ENCODE results near the gene VEPH1. TPM values are rescaled to one million over a fixed set of nuclear protein-coding genes. Genes with fewer than 3 reads are reported as not detected.

VEPH1 gene
- total RNA-seq, 1 experiment from 2014 or later: 42.3 TPM

DNA sequence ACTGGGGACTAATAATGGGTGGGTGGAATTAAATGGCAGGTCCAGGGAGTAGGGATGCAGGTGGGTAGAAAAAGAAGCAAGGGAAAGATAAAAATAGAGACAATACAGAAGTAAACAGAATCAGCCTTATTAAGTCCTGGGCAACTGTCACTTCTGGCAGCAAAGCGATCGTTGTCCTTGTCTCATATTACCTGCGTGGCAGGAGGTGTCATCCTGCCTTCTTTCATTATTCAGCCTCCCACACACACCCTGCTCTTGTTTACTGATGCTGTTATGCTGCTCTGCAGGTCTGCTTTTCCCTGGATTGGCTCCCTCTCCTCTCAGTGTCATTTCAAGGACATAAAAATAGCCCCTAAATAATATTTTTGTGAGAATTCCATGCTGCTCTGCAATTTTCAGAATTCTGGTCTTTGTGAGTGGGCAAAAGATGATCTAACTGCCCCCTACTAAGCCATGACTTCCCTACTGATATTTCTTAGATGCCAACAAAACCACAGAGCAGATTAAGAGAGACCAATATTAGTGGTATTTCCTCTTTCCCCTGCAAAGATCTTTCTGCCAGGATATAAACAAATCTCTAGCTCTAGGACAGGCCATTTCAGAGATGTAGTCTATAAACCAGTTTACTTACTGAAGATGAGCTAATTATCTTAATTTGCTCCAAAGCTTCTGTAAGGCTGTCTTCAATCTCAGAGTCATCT, 8.5 kb downstream of the VEPH1 start:
- DNase-seq (ENCODE audit: low read depth, low spot score): no peak
- in situ Hi-C loops (cut with HindIII; ENCODE audit: low pct_unique_long_range_greater_than_20kb, low sequenced_read_pairs): no loop called here

DNA sequence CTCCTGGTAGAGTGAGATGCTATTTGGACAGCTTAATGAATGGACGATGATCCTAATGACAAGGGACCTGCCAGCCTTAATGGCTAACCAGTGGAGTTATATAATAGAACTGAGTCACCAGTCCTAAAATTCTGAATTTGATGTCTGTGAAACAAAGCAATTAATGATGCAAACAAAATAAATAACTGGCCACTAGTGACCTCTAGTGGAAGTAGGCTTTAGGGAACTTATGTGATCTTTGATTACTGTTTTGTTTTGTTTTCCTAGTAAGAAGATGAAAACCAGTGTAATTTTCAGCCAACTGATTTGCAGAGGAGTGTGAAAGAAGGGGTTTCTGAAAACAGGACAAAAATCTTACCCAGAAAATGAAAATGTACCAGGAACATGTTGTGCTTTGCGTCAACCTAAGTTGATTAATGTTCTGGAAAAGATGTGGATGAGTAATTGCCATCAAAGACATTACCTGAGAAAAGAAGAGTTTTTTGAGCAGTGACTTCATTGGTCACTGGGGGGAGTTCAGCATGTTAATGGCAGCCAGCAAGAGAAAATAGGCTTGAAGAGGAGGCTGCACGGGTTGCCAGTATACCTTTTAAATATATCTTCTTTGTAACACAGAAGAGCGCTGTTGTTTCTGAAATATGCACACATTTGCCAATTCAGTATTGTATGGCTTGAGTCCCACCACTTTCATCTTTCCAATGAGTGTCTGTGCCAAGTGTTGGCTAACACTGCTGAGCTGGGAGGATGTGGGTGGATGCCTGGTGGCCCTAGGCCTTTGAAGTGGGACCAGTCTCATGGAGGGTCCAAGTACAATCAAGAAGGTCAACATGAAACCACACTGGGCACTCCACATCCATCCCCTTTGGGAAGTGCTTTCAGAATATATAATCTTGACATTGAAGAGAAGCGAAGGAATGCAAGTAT, 9.3 kb downstream of the VEPH1 start:
- peak; percentile 72 for DNase-seq (ENCODE audit: low read depth, low spot score)
- in situ Hi-C loops (cut with HindIII; ENCODE audit: low pct_unique_long_range_greater_than_20kb, low sequenced_read_pairs): no loop called here

DNA sequence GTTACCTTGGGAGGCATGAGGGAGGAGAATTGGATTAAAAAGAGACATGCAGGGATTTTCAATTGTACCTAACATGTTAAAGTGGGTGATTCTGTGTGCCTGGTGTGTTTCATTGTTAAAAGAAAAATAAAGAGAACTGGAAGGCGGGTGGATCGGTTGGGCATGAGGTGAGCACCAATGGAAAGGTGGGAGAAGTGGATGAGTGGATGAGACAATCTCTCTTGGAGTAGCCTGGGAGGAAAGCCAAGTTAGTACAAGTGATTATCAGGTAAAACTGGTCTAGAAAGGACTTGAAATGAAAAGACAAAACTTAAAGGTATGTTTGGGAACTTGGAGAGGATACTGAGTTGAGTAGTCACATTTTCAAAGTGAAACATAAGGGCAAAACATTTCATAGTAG, 12.1 kb downstream of the VEPH1 start:
- in situ Hi-C loops (cut with HindIII; ENCODE audit: low pct_unique_long_range_greater_than_20kb, low sequenced_read_pairs): no loop called here
- DNase-seq (ENCODE audit: low read depth, low spot score): no peak

DNA sequence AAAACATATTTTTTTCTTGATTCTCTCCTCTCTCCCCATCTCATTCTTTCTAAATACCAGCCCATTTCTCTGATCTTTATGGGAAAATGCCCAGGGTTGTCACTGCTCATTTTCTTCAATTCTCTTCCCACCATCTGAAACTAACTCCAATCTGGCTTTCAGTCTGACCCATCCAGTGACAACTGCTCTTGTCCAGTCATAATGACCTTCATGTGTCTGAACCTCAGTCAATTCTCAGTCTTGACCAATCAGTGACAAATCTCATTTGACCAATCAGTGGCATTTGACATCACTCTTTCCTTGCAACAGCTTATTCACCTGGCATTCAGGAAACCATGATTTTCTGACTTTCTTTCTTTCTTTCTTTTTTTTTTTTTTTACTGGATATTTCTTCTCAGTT, 15.1 kb downstream of the VEPH1 start:
- in situ Hi-C loops (cut with HindIII; ENCODE audit: low pct_unique_long_range_greater_than_20kb, low sequenced_read_pairs): no loop called here
- no peak for DNase-seq (ENCODE audit: low read depth, low spot score)

DNA sequence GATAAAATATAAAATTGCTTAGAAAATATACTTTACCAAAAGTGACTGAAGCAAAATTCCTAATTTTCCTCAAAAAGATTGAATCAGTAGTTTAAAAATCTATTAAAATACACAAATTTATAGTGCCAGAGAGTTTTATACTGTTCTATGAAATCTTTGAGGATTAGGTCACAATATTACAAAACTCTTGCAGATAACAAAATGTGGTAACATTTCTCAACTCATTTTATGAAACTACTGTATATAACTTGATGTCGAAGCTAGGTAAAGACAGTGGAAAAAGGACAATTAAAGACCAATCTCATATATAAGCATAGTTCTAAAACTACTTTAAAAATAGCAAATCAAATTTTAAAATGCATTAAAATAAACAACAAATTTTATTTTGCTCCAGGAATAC, 15.9 kb downstream of the VEPH1 start:
- in situ Hi-C loops (cut with HindIII; ENCODE audit: low pct_unique_long_range_greater_than_20kb, low sequenced_read_pairs): no loop called here
- DNase-seq (ENCODE audit: low read depth, low spot score): no peak

DNA sequence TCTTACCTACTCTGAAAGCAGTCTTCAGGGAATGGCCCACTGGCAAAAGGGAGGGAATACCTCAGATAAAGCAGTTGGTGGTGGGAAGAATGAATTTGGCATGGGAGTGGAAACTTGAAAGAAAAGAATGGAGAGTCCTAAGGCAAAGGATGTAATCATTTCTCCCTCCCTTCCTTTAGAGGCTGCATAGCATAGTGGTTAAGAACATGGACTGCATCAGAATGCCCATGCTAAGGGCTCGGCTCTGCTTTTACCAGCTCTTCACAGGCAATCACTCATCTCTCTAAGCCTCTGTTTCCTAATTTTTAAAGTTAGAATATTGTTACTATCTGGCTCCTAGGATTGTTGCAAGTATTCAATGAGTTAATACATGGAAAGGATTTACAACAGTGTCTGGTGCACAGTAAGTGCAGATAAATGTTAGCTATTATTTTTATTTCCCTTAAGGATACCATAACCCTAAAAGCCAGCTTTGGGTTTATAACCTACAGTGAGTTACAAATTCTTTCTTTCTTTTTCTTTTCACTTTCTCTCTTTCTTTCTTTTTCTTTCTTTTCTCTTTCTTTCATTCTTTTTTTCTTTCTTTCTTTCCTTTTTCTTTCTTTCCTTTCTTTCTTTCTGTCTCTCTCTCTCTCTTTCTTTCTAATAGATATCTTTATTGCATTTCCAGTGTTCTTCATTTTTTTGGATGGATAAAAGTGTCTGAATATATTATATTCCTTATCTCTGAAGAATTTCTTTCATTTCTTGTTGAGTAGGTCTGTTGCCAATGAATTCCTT, 23.6 kb downstream of the VEPH1 start:
- no peak for DNase-seq (ENCODE audit: low read depth, low spot score)
- in situ Hi-C loops (cut with HindIII; ENCODE audit: low pct_unique_long_range_greater_than_20kb, low sequenced_read_pairs): no loop called here

DNA sequence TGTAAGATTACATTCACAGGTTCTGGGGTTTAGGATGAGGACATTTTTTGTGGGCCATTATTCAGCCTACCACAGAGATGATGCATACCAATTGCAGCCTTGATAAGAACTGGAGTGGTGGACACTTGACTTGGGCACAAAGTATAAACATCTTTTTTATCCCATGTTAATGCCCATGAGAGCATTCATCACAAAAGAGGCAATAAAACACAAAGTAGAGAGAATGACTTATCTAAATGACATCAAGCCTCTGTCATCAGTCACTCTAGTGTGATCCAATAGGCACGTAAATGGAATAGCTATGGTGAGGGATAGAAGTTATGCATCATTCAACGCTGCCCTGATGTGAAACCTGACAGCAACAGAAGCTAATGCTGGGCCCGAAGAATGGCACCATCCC, 25.8 kb downstream of the VEPH1 start:
- in situ Hi-C loops (cut with HindIII; ENCODE audit: low pct_unique_long_range_greater_than_20kb, low sequenced_read_pairs): no loop called here
- DNase-seq (ENCODE audit: low read depth, low spot score): no peak

DNA sequence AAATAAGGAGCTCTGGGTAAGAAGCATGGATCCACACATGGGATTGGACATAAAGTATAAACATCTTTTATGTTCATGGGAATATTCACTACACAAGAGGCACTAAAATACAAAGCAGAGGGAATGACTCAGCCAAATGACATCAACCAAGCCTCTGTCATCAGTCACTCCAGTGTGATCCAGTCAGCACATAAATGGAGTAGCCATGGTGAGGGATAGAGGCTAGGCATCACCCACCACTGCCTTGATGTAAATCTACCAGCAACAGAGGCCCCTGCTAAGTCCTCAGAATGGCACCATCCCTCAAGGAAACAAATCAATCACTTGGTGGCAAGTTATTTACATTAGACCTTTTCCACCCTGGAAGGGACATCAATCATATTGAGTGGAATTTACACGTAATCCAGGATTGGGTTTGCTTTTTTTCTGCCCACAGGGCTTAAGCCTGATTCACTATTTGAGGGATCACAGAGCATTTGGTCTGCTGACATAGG, 27.2 kb downstream of the VEPH1 start:
- in situ Hi-C loops (cut with HindIII; ENCODE audit: low pct_unique_long_range_greater_than_20kb, low sequenced_read_pairs): no loop called here
- DNase-seq (ENCODE audit: low read depth, low spot score): no peak

DNA sequence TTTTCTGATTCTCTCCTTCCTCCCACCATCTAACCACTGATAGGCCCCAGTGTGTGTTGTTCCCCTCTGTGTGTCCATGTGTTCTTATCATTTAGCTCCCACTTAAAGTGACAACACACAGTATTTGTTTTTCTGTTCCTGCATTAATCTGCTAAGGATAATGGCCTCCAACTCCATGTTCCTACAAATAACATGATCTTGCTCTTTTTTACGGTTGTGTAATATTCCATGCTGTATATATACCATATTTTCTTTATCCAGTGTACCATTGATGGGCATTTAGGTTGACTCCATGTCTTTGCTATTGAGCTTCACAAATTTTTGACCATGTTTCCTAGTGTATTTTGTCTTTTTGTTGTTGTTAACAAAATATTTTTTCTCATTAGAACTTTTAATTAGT, 30.6 kb downstream of the VEPH1 start:
- in situ Hi-C loops (cut with HindIII; ENCODE audit: low pct_unique_long_range_greater_than_20kb, low sequenced_read_pairs): no loop called here
- DNase-seq (ENCODE audit: low read depth, low spot score): no peak

DNA sequence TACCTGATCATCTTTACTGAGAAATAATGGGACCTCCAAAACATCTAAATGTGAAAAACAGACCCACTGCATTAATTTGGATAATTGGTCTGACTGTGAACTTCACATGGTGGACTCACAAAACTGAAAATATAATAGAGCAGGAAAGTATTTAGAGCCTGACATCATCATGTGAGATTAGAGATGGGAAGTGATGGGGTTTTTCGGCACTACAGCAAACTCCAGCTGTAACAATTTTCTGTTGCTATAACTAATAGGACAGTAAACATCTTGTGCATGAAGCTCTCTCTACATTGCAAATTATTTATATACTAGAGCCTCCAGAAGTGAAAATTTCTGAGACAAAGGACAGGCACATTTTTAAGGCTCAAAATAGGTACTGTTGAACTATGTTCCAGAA, 32.2 kb downstream of the VEPH1 start:
- no peak for DNase-seq (ENCODE audit: low read depth, low spot score)
- in situ Hi-C loops (cut with HindIII; ENCODE audit: low pct_unique_long_range_greater_than_20kb, low sequenced_read_pairs): no loop called here

DNA sequence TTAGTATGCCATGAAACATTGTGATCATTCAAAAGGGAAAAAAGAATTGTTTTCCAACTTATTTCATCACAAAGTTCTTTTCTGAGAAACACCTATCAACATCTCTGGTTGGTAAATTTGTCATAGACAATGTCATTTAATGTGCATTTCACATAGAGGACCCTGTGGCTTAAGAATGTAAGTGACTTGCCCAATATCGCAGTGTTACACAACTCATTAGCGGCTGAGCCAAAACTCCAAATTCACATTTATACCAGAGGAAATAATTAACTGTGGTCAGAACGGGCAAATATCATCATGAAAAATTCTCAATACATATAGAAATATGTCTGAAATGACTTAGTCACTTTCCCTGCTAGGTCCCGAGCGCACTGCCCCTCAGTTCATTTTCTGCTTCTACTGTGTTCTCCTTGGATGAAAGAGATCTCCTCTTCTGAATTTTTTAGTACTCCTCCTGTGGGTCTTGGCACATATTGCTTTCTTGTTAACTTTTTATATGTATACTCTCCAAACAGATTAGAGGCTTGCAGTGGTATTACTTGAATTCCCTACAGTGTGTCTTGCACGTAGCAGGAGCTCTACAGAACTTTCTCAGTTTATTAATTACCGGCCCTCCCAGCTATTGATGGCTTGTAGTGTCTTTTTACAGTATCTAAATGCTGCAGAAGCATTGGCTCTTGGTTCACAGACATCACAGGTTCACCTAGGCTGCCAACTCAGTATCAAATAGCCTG, 33.5 kb downstream of the VEPH1 start:
- in situ Hi-C loops (cut with HindIII; ENCODE audit: low pct_unique_long_range_greater_than_20kb, low sequenced_read_pairs): no loop called here
- DNase-seq (ENCODE audit: low read depth, low spot score): no peak

DNA sequence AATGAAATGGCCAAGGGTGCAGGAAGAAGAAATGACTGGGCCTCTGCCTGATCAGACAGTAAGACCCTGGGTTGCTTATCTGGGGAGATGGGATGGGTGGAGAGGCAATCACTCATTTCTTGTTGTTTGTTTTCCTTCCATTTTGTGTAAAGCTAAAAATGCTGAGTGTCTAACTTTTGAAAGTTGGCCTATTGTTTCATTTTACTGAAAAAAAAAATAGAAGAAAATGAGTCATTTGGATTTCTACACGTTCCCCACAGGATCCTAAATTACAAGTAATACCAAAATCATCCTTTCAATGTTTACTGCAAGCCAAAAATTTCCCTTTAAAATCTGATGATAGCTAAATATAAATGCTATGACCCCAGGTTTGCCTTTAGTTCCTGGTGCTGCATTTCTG, 36.0 kb downstream of the VEPH1 start:
- no peak for DNase-seq (ENCODE audit: low read depth, low spot score)
- in situ Hi-C loops (cut with HindIII; ENCODE audit: low pct_unique_long_range_greater_than_20kb, low sequenced_read_pairs): no loop called here

DNA sequence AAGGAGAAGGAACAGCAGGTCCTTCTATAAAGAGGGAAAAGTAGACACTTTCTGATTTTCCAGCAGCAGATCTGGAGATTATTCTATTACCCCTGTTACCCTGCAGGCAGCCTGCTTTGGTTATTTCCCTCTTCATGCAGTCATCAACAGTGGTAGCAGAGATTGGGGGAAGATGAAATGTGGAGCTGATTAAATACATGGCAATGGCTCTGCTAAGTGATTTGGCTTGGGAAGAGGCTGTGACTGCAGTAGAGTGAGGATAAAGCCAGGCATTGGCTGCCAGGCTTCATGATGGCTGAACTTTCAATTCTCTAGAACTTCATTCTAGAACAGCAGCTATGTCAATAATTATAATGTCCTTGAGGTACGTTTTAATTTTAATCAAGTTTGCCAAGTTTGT, 37.5 kb downstream of the VEPH1 start:
- no peak for DNase-seq (ENCODE audit: low read depth, low spot score)
- in situ Hi-C loops (cut with HindIII; ENCODE audit: low pct_unique_long_range_greater_than_20kb, low sequenced_read_pairs): no loop called here

DNA sequence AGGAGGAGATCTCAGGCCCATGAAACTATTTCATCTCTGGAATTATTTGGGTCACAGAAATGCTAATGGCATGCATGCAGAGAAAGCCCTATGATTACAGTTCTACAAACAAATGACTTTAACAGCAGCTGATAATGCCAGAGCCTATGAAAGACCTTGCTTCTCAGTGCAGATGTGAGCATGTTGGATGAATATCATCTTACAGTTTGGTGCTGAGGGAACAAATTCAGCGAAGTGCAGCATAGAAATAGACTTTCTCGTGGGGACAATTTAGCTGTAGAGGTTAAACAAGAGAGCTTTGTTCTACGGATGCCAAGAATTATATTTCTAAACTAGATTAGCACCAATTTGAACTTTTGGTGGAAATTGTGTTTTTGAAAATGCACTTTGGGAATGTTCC, 38.9 kb downstream of the VEPH1 start:
- no peak for DNase-seq (ENCODE audit: low read depth, low spot score)
- in situ Hi-C loops (cut with HindIII; ENCODE audit: low pct_unique_long_range_greater_than_20kb, low sequenced_read_pairs): no loop called here

DNA sequence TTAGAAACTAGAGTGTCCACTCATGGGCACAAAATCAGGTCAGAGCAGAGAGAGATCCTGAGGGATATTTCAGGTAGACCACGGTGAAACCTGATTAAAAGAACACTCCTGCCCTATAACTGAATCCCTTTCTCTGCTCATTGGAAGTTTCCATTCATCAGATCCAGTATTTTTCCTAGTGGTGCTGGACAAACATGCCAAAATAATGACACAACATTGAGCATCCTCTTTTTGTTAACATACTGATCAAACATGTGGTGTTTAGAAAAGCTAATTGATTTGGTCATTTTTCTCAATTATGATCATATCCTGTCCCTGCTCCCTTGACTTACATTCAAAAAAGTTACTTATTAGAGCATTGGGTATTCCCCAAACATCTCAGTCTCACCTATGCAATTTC, 39.4 kb downstream of the VEPH1 start:
- no peak for DNase-seq (ENCODE audit: low read depth, low spot score)

DNA sequence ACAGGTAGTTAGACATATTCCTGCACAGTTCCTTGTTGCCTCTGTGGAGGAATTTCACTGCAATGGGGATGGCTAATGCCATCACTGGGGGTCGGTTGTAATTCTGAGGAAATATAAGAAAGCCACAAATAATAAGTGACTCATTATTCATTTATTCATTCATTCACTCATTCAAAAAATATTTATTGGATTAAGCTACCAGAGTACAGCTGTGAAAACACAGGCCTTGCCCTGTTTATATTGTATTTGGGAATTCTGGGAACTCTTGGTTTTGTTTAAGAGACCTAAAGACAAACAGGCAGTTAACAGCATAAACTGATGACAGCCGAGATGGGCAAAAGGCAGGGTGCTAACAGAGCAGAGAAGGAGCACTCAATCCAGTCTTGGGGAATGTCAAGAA, 43.0 kb downstream of the VEPH1 start:
- in situ Hi-C loops (cut with HindIII; ENCODE audit: low pct_unique_long_range_greater_than_20kb, low sequenced_read_pairs): no loop called here
- DNase-seq (ENCODE audit: low read depth, low spot score): no peak

More for the DNA sequence above, 39.4 kb downstream of the VEPH1 start:
- in situ Hi-C loops (cut with HindIII; ENCODE audit: low pct_unique_long_range_greater_than_20kb, low sequenced_read_pairs): no loop called here

DNA sequence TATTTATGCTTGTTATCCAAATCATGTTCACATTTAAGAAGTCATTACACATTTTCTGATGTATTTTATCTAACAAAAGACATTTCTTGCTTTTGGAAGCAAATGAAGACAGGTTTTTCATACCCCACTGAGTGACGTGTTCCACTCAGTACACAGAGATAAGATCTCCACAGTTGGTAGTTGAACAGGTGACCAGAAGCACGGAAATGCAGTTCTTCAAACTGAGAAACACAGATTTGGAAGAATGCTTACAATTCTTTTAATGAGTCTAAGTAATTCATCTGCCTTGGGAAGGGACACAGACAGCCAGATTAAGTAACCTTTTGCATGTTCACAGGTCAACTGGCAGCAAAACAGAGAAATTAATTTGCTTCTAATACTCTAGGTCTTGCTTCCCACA, 43.5 kb downstream of the VEPH1 start:
- no peak for DNase-seq (ENCODE audit: low read depth, low spot score)
- in situ Hi-C loops (cut with HindIII; ENCODE audit: low pct_unique_long_range_greater_than_20kb, low sequenced_read_pairs): no loop called here

DNA sequence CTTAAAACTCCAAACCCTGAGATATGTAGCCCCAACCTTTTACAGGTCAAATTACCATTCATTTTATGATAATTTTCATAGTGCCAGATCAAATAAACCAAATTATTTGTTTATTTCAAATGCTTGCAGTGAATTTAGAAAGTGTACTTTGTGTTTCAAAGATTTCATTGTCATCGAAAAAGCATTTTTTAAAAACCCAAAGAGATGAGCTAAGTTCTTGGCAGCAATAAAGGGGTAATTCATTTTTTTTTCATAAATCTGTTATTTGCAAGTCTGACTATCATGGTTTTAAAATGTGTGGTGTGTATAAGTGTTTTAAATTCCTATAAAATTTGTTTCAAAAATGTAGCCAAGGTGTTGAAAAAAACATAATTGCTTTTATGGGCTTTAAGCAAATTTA, 49.4 kb downstream of the VEPH1 start:
- in situ Hi-C loops (cut with HindIII; ENCODE audit: low pct_unique_long_range_greater_than_20kb, low sequenced_read_pairs): no loop called here
- DNase-seq (ENCODE audit: low read depth, low spot score): no peak

All from SK-MEL-5 (cell line).